GM12864 (cell line): ENCODE data around the gene IL10RB.
A peak's percentile ranks its signal among the peaks of the same experiment; 100 is the strongest.
"Not testable (repeated sequence)": the region's sequence is repeated elsewhere in the genome, so short reads cannot be mapped to it uniquely, and the experiment has no call there.

Experiments used
- DNase-seq: peaks from one replicate; pipeline ENCODE4 v3.0.0-alpha.2; 2011; ENCODE audit warnings: low read depth
- H3K4me3 ChIP-seq: 2 replicates; pipeline ENCODE4 v1.5.1; 2011; ENCODE audit warnings: mild to moderate bottlenecking, low read depth, low read length, control low read depth
- CTCF ChIP-seq: IDR thresholded peaks from 2 replicates; pipeline ENCODE4 v1.5.1; 2011; ENCODE audit warnings: low read depth, mild to moderate bottlenecking, moderate library complexity, low read length, control low read depth, inconsistent platforms; ENCODE audit errors: missing control alignments

The IL10RB gene

DNA sequence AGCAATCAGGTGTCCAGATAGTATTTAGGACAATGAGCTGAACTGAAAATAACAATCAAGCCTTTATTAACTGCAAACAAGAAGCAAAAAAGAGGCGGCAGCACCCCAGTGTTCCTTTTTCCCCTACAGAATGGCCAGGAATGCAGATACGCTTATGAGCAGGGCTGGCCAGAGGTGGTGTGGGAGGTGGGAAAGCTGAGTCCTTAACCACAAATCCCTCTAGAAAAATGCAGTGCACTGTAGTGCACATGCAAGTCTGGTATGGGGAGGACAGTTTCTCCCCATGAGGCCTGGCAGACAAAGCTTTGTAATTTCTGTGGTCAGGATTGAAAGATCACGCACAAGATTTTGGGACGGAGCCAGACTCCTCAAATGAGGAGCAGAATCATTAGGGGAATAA is 47.9 kb downstream of the IL10RB start:
- no peak for TF ChIP-seq CTCF
- H3K4me3 ChIP-seq = no peak overlapping the region
- DNase-seq = no peak

GRCh38 chr21:33315946-33316710 is 50.0 kb downstream of the IL10RB start:
- no peak for TF ChIP-seq CTCF
- DNase-seq = no peak
- no peak overlapping the region for H3K4me3 ChIP-seq

GRCh38 chr21:33317145-33317544 is 51.0 kb downstream of the IL10RB start:
- TF ChIP-seq CTCF = no peak

DNA sequence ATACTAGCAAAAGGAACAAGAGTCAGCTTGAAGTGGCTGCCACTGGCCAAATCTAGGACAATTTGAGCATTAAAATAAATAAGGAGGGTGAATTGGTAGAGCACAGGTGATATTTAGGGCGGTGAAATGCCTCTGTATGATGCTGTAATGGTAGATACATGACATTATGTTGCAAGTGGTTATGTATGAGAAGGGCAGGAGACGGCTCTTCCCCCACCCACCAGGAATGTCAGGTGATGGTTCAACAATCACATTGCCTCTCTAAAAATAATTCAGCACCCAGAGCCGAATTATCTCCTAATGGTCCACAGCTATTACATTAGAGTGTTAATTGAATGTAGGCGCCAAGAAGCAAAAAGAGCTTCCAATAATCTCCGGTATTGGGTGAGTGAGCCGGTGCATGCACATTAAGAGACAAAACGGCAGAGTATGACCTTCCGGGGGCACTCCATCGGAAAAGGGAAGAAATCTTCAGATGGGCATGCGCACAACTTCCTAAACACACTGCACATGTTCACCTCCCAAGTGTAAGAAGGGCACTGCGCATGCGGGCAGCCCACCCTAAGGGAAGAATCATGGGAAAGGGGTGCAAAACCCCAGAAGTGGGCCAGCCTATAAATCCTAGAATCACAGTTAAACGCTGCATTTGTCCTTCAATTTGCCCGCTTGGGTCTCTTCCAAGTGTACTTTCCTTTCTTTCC is 51.8 kb downstream of the IL10RB start:
- no peak overlapping the region for H3K4me3 ChIP-seq
- no peak for DNase-seq
- no peak for TF ChIP-seq CTCF

More at GRCh38 chr21:33317145-33317544, 51.0 kb downstream of the IL10RB start:
- no peak for DNase-seq
- no peak overlapping the region for H3K4me3 ChIP-seq

GRCh38 chr21:33321005-33321404 is 54.8 kb downstream of the IL10RB start:
- DNase-seq, H3K4me3 ChIP-seq: not testable (repeated sequence)

DNA sequence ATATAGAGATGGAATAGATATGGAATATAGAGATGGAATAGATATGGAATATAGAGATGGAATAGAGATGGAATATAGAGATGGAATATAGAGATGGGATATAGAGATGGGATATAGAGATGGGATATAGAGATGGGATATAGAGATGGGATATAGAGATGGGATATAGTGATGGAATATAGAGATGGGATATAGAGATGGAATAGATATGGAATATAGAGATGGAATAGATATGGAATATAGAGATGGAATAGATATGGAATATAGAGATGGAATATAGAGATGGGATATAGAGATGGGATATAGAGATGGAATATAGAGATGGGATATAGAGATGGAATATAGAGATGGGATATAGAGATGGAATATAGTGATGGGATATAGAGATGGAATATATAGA is 57.4 kb downstream of the IL10RB start:
- not testable (repeated sequence) for DNase-seq, H3K4me3 ChIP-seq

GRCh38 chr21:33324291-33325221 is 58.4 kb downstream of the IL10RB start, which contains the start of gene IFNAR1:
Gene IFNAR1 (plus strand): TSS chr21:33324970. CDS start chr21:33325056, 86 bp downstream.
- TF ChIP-seq CTCF = no peak
- DNase-seq = peak; percentile 94
- H3K4me3 ChIP-seq = peak within 1 kb of the TSS; percentile 88
